ENCODE data around the gene CLEC4M.
"Not testable (repeated sequence)": the region's sequence is repeated elsewhere in the genome, so short reads cannot be mapped to it uniquely, and the experiment has no call there.

The CLEC4M gene

DNA sequence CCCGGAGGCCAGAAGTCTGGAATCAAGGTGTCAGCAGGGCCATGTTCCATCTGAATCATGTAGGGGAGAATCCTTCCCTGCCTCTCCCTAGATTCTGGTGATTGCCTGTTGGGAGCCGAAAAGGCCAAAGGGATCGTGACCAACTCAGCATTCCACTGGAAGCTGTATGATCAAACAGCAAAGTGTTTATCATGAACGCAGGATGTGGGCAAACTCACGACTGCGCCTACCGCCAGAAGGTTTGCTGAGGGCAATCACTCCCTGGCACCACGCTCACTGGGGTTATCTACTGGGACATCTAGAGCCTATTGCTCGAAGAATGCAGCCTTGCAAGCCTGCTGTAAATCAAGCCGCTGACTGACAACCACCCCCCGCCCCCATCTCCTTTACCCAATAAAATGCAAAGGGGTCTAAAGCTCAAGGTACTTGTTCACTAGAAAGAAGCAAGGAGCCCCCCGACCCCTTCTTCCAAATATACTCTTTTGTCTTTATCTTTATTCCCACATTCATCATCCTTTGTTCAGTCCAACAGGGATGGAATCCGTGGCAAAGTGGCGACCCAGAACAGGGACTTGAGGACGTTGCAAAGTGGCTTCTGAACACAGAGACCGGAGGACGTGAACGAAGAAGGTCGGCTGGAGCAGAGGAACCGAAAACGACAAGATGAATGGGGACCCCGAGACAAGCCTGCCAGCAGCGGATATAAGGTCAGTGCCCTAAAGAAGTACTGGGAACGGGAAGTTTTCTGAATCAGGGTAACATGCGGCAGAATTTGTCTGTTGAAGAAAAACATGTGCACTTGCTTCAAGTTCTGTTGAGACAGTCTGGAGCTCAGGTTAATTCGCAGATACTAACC is 16.8 kb downstream of the CLEC4M start:
- DNase-seq, result no peak

DNA sequence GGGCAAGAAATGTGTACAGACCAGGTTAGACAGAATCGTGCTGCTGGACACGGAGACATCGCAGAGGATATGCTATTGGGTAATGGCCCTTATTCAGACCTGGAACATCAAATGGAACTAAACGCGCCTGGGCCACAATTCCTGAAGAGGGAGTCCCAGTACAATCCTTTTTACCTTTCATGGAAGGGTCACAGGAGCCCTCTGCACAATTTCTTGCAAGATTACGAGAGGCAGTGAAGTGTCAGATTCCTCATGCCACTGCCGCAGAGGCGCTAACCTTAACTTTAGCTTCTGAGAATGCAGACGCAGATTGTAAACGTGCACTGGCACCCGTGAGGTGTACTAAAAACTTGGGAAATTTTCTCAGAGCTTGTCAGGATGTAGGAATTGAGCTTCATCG is 18.1 kb downstream of the CLEC4M start:
- DNase-seq, result no peak

DNA sequence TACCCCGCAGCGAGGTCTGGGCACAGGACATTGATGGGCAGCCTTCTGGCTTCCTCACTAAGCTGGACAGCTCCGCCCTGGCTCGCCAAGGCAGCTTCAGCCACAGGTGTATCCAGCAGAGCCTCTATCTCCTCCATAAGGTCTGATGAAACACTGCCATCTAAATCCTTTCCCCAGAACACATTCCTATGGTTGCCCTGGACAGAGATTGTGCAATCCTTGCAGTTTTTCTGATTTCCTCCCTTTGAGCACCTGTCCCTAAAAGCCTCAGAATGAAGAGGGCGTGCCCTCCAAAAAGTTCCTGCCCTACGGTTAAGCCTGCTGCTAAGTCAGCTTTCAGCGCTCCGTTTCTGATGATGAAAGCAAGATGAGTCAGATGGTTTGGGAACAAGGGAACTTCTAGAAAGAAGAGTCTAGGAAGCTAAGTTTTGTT is 21.0 kb downstream of the CLEC4M start:
- no peak for DNase-seq

DNA sequence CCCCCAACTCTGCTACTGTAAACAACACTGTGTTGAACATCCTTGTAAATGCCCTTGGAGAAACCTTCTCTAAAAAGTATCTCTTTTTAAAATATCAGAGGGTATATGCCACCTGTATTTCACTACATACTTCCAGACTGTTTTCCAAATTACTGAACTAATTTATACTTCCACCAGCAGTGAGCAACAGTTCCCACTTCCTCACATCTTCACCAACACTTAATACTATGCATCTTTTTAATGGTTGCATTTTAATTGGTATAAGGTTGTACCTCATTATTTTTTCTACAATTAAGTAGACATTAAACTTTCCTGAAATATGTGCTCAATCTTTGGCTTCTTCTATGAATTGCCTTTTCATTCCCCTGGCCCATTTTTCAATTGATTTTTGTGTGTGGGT is 21.8 kb downstream of the CLEC4M start:
- no peak for DNase-seq

DNA sequence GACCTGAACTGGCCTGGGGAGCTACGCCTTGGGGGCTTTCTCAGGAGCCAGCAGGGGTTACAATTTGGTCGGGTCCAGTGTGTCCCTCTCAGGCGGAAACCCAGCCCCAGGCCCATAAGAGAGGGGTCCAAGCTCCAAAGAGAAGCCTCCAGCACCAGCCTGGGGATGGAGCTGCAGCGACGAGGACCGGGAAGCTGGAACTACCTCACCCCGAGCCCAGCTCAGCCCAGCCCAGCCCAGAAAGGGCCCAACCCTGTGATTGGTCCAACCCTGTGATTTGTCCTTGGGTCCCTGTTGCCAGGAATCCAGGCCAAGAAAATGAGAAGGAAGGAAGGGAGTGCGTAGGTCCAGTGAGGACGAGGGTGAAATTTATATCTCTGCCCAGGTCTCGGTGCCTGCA is 24.1 kb downstream of the CLEC4M start:
- no peak for DNase-seq

DNA sequence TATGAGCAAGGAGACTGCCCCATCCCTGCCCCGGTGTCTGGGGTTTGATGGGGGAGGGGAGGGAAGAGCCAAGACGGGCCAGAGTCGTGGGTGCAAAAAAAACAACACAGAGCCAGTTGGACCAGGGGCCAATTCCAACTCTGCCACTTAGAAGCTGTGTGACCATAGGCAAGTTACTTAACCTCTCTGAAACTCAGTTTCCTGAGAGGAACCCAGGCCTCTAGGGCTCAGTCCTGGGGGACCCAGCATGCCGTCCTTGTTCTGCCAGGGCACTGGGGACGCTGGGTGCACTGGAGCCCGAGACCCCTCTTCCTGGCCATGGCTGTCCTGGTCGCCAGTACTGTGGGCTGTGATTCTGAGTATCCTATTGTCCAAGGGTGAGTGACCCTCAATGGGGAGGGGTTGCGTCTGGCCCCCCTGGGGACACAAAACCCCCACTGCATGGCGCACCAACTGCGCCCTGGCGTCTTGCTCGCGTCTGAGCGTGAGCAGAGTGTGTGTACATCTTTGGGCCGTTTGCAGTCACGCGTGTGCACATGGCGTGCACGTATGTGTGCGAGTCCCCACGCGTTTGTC is 24.6 kb downstream of the CLEC4M start:
- no peak for DNase-seq

DNA sequence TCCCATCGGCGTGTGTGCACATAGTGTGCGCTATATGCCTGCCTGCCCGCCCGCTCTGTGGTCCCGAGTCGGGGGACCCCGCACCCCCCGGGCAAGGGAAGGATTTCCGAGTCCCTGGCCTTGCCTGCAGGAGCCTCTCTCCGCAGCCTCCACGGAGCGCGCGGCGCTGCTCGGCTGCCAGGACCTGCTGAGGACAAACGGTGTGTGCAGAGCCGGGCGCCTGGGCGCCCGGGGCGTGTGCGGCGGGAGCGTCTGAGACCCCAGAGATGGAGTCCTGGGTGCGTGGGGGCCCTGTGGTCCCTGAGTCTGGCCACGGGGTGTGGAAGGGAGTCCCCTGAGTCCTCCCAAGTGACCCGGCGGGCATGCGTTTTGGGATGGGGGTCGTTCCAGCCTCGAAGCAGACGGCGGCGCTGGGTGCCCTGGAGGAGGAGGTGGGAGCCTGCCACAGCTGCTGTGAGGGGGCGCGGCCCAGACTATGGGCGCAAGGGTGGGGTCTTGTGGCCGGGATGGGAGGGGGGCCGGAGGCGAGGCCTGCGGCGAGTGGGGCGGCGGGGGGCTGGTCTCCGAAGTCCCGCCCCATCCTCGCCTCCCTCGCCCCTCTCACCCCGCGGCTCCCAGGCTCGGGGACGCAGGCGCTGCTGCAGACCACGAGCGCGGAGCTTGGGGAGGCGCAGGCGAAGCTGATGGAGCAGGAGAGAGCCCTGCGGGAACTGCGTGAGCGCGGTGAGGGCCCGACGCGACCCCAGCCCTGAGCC is 25.3 kb downstream of the CLEC4M start:
- no peak for DNase-seq

DNA sequence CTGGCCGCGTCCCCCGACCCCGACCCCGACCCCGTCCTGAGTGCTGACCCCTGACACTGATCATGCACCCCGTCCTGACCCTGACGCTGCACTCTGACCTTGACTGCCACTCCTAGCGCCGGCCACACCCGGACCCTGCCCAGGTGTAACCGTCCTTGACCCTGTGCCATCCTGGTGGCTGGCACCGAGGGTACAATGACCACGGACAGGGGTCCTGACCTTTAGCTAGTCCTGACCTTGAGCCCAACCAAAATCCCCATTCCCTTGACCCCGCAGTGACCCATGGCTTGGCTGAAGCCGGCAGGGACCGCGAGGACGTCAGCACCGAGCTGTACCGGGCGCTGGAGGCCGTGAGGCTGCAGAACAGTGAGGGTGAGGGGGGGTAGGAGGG is 25.9 kb downstream of the CLEC4M start:
- DNase-seq, result no peak

DNA sequence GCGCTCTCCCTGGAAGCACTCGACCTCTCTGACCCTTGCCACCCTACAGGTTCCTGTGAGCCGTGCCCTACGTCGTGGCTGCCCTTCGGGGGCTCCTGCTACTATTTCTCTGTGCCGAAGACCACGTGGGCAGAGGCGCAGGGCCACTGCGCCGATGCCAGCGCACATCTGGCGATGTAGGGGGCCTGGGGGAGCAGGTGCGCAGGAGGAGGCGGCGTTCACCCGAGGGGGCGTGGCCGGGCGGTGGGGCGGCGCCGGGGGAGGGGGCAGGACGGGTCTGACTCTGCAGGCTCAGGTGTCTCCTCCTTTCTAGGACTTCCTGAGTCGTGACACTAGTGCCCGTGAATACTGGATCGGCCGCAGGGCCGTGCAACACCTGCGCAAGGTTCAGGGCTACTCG is 26.4 kb downstream of the CLEC4M start:
- DNase-seq, result no peak

DNA sequence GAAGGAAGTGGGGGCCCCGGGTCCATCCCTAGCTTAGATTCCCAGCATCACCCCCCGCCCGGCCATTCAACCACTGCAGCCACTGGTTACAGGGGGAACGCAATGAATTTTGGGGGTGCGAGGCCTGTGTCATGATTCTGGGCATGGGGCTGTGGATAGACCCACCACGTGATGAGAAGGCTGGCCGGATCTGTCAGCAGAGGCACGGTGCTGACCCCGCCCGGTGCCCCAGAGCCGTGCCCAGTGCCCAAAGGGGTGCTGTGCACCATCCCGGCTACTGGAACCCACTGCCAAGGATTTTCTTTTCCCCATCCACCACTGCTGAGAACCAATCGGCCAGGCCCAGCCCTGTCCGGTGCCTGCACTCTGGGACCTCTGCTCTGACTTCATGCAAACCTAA is 27.4 kb downstream of the CLEC4M start:
- DNase-seq, result no peak

DNA sequence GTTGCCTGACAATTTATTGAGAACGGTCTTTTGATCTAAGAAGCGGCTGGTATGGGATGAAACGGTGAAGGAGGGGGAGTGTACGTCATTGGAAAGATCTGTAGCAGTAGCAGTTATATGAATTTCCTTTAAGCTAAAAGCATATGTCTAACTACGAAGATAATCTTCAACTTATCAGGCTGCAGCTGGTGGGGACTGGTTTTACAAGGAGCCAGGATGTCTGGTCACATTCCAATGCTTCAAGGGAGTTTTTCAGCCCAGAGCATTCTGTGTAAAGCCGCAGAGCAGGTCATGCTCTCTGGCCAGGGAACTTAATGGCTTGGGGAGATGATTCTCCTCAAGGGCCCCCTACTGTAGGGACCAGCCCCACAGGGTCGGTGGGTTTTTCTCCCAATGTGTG is 29.2 kb downstream of the CLEC4M start:
- DNase-seq, result no peak

DNA sequence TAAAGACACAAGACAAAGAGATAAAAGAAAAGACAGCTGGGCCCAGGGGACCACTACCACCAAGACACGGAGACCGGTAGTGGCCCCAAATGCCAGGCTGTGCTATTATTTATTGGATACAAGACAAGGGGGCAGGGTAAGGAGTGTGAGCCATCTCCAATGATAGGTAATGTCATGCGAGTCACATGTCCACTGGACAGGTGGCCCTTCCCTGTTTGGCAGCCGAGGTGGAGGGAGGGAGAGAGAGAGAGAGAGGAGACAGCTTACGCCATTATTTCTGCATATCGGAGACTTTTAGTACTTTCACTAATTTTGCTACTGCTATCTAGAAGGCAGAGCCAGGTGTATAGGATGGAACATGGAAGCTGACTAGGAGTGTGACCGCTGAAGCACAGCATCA is 29.7 kb downstream of the CLEC4M start:
- not testable (repeated sequence) for DNase-seq

DNA sequence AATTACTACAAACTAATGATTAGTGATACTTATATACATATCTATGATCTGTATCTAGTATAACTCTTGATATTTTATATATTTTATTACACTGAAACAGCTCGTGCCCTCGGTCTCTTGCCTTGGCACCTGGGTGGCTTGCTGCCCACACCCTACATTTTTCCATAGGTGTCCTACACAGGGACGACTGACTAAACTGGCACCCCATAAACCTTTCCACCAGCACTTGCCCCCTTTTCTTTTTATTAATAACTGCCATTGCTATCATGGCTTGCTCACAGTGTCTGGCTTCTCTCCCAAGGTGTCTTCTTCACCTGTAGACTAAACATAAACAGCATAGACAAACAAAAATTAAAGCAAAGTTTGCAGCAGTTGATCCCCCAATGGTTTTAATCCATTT is 30.4 kb downstream of the CLEC4M start:
- no peak for DNase-seq

DNA sequence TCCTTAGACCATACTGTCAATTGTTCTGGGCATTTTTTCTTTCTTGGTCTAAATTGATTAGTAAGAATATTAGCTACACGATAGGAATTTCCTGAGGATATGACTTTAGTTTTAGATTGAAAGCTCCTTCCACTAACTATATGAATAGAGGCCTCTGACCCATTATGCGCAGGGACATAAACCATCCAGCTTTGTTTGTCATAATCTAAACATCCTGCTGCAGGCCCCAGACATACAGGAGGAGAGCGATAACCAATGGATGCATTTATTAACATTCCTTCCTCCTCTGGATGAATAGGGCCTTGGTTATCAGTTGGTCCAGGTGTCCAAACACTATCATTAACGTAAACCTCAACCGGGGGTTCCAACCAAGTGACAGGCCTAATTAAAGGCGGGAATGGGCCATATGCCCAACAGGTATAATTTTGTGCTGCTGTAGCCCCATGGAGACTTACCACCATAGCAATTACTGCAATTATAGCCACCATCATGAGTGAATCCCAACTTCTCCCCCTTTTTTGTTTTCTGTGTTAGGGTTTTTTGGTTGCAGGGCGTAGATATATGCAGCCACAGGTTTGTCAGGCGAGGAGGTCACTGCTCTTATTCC is 32.6 kb downstream of the CLEC4M start:
- DNase-seq, result no peak

DNA sequence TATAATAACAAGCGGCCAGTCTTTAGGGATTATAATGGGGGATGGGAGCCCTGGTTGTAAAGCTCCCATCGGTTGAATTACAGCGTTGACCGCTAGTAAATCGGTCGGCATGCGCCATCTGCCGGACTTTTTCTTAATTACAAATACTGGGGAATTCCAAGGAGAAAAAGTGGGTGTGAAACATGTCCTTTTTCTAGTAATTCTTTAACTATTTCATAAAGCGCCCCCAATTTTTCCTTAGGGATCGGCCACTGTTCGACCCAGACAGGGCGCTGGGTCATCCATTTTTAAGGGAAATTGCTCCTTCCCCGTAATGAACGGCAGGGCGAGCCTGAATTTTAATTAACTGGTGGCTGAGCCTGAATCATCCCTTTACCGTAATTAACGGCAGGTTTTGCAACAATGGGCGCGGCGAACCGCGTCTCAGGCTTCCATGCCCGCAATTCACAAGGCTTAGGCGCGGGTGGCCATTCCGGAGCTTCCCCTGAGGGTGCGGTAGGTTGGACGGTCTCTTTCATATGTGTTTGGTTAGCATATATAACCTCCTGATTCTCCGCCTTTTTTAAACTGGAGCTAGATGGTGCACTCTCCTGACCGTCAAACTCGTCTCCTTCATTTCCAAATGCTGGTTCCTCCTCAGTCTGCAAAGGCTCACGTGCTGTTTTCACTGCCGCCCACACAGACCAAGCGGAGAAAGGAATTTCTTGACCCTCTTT is 36.8 kb downstream of the CLEC4M start:
- DNase-seq, result no peak

DNA sequence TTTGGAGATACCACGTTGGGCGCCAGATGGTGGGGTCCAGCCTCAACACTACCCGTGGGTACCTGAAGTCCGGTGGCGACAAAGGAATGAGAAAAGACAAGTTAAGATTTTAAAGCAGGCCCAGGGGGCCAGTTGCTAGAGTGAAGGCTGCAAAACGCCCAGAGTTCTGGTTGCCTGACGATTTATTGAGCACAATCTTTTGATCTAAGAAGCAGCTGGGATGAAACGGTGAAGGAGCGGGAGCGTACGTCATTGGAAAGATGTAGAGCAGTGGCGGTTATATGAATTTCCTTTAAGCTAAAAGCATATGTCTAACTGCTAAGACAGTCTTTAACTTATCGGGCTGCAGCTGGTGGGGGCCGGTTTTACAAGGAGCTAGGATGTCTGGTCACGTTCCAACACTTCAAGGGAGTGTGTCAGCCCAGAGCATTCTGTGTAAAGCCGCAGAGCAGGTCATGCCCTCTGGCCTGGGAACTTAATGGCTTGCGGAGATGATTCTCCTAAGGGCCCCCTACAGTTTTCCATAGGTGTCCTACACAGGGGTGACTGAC is 38.1 kb downstream of the CLEC4M start:
- no peak for DNase-seq

DNA sequence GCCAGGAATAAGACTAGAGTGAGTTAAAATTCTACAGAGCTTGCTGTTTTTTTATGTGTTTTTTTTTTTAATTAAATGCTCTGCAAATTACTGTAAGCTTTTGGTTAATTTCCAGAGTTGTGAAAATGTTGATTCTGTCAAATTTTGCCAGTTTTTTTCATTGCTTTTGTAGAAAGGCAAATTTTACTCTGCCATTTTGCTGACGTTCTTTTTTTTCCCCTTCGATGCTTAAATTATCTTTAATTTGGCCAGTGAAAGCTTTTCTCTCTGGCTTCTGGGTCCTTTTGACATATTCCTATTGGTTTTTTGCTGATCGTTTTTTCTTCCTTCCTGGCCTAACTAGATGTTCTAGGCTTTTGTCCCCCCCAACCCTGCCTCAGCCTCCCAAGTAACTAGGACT is 43.2 kb downstream of the CLEC4M start:
- DNase-seq, result no peak

DNA sequence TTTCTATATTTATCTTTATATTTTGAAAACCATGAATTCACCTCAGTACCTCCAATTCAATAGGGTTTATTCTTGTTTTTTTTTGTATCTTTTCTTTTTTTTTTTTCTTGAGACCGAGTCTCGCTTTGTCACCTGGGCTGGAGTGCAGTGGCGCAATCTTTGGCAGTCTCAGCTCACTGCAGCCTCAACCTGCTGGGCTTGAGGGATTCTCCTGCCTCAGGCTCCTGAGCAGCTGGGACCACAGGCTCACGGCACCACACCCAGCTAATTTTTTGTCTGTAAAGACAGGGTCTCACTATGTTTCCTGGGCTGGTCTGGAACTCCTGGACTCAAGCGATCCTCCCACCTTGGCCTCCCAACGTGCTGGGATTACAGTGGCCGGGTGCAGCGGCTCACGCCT is 43.8 kb downstream of the CLEC4M start:
- no peak for DNase-seq

DNA sequence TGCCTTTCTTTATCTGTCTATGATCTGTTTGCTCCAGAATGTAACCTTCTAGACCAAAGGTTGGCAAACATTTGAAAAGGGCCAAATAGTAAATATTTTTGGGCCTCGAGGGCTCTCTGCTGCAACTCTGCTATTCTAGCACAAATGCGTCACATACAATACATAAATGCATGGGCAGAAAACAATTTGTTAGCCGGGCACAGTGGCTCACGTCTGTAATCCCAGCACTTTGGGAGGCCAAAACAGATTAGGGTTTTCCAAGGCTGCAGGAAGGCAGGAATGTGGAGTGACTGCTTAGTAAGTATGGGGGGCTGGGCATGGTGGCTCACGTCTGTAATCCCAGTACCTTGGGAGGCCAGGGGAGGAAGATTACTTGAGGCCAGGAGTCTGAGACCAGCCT is 45.1 kb downstream of the CLEC4M start:
- DNase-seq, result no peak

DNA sequence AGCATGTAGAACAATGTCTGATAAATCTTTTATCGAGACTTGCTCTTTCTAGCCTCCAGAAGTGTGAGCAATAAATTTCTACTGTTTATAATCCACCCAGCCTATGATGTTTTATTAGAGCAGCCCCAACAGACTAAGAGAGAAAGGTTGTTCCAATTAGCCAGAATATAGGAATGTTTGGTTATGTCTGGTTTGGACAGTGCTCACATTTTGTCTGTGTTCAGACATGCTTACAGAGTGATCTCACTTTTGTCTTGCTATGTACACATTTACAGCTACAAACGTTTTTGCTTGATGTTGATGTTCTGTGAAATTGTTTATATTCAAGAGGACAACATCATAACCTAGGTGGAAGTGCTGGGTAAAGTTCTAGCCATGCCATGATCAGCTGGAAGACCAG is 48.9 kb downstream of the CLEC4M start:
- no peak for DNase-seq

DNA sequence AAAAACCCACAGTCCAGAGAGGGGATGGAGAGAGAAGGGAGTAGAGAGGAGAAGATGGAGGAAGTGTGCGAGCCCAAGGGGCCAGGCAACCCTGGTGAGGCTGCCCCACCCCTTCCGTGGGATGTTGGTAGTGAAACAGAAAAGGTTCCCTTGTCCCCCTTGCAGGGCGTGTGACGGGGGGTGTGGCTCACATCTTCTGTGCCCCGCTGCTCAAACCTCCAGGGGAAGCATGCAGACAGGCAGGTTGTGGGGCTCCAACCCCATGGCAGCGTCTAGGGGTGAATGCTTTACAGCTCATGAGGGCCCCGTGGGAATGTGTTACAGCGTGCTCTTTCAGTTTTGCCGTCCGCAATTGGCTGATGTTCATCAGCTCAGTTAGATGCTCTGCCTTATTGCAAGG is 52.3 kb downstream of the CLEC4M start:
- no peak for DNase-seq

DNA sequence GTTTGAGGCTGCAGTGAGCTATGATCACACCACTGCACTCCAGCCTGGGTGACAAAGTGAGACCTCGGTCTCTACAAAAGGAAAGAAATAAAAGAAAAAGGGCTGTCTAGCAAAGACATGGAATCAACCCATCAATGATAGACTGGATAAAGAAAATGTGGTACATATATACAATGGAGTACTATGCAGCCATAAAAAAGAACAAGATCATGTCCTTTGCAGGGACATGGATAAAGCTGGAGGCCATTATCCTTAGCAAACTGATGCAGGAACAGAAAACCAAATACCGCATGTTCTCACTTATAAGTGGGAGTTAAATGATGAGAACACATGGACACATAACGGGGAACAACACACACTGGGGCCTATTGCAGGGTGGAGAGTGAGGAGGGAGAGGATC is 53.0 kb downstream of the CLEC4M start:
- DNase-seq, result not testable (repeated sequence)

DNA sequence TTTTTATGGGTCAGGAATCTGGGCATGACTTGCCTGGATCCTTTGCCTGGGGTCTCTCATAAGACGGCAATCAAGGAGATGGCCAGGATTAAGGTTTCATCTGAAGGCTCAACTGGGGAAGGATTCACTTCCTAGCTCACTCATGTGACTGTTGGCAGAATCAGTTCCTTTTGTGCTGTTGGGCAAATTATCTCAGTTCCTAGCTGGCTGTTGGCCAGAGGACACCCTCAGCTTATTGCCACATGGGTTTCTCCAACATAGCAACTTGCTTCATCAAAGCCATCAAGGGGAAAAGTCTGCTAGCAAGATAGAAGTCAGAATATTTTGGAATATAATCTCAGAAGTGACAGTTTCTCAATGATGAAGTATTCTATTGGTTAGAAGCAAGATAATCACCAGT is 54.8 kb downstream of the CLEC4M start:
- DNase-seq, result no peak
